T-helper 2 cell treated with Interferon-gamma antibody and Interleukin-4, amounts not matched to agents 5 μg/mL and 100 μg/mL, for 36 hours (primary cell): ENCODE results near the gene DDX31.

Experiments
- DNase-seq: peaks from one replicate; pipeline ENCODE4 v3.0.0; 2021; ENCODE audit warnings: low spot score
- H3K27ac Mint-ChIP-seq: one replicate; pipeline ENCODE4 v1.8.0; 2021; ENCODE audit warnings: mild to moderate bottlenecking, mixed read lengths
- H3K27me3 Mint-ChIP-seq: one replicate; pipeline ENCODE4 v1.8.0; 2021; ENCODE audit warnings: low read depth, mixed read lengths
- H3K36me3 Mint-ChIP-seq: one replicate; pipeline ENCODE4 v1.8.0; 2021; ENCODE audit warnings: low read depth, mixed read lengths
- H3K4me1 Mint-ChIP-seq: one replicate; pipeline ENCODE4 v1.8.0; 2021; ENCODE audit warnings: low read depth, mixed read lengths
- H3K4me3 Mint-ChIP-seq: one replicate; pipeline ENCODE4 v1.8.0; 2022; ENCODE audit warnings: mild to moderate bottlenecking, moderate library complexity, mixed read lengths
- H3K9me3 Mint-ChIP-seq: one replicate; pipeline ENCODE4 v1.8.0; 2021; ENCODE audit warnings: mixed read lengths

Gene DDX31

GRCh38 chr9:132591751-132592314 is 78.0 kb downstream of the DDX31 start:
- Mint-ChIP-seq H3K4me1 (no peaks in the 10 kb centered on the region), H3K36me3 (peaks cover 2% of the 10 kb centered on the region), H3K4me3 (no peak overlapping the region), H3K27me3 (peaks cover 48% of the 10 kb centered on the region), H3K27ac (no peak overlapping the region), H3K9me3 (no peaks in the 10 kb centered on the region)
- no peak for DNase-seq

GRCh38 chr9:132591244-132591643 is 78.5 kb downstream of the DDX31 start:
- no peak overlapping the region for H3K4me3 Mint-ChIP-seq
- peaks cover 2% of the 10 kb centered on the region for H3K36me3 Mint-ChIP-seq
- no peak for DNase-seq
- H3K27me3 Mint-ChIP-seq = peaks cover 54% of the 10 kb centered on the region
- no peaks in the 10 kb centered on the region for H3K9me3 Mint-ChIP-seq
- no peaks in the 10 kb centered on the region for H3K4me1 Mint-ChIP-seq
- H3K27ac Mint-ChIP-seq = no peak overlapping the region

DNA sequence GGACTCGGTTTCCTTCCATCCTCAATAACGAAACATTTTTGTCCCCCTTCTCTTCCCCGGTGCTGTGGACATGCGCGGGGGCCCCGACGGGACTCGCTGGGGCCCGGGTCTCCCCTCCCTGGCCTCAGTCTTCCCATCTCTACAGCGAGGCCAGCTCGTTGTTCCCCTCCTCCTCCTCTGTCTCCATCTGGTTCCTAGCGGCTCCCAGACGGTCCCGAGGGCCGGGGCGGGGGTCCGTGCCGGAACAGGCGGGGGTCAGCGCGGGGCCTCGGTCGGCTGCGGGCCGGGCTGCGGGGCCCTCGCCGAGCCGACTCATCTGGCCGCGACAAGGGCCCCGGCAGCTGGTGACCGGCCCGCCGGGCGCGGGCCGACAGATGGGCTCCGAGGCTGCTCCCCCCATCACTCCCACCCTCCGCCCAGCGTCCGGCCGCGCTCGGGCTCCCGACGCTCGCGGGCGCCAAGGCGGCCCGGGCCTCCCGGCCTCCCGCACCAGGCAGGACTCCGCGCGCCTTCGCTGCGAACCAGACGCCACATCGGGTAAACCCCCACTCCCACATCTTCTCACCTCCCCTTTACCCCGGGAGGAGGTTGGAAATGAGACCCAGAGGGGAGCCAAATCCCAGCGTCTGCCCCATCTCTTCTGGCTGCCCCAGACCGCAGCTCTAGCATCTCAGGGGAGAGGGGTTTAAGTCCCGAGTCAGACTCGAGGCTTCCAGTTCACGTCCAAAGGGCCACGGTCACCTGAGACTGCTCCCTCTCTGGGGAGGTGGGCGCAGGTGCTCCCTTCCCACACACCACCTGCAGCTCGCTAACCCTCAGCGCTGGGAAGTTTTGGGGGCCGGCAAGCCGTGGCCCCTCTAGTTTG is 79.2 kb downstream of the DDX31 start:
- DNase-seq = no peak
- H3K27ac Mint-ChIP-seq = no peak overlapping the region
- H3K4me3 Mint-ChIP-seq = no peak overlapping the region
- no peaks in the 10 kb centered on the region for H3K4me1 Mint-ChIP-seq
- no peaks in the 10 kb centered on the region for H3K9me3 Mint-ChIP-seq
- peaks cover 2% of the 10 kb centered on the region for H3K36me3 Mint-ChIP-seq
- H3K27me3 Mint-ChIP-seq = peaks cover 60% of the 10 kb centered on the region

DNA sequence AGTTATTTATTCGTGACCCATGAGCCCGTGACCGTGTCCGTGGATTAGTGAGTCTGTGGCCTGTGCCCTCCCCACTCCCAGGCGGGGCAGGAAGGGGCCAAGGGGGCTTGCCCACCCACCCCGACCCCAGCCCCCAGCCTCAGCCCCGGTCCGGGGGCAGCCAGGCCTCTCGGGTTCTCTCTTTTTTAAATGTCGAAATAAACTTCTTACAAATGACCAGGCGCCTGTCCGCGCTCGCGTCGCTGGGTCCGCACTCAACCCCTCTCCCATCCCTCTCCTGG is 79.8 kb downstream of the DDX31 start:
- Mint-ChIP-seq H3K27me3 (peaks cover 66% of the 10 kb centered on the region), H3K36me3 (peaks cover 2% of the 10 kb centered on the region), H3K4me3 (no peak overlapping the region), H3K27ac (no peak overlapping the region), H3K9me3 (no peaks in the 10 kb centered on the region), H3K4me1 (no peaks in the 10 kb centered on the region)
- DNase-seq = no peak

- Mint-ChIP-seq H3K4me1 (no peaks in the 10 kb centered on the region), H3K27ac (no peak overlapping the region), H3K9me3 (no peaks in the 10 kb centered on the region), H3K27me3 (peaks cover 72% of the 10 kb centered on the region), H3K36me3 (no peaks in the 10 kb centered on the region), H3K4me3 (no peak overlapping the region)
- no peak for DNase-seq
Observed at GRCh38 chr9:132589148-132590036, 80.4 kb downstream of the DDX31 start.

- no peak overlapping the region for H3K4me3 Mint-ChIP-seq
Observed at GRCh38 chr9:132588501-132589147, 81.2 kb downstream of the DDX31 start.

DNA sequence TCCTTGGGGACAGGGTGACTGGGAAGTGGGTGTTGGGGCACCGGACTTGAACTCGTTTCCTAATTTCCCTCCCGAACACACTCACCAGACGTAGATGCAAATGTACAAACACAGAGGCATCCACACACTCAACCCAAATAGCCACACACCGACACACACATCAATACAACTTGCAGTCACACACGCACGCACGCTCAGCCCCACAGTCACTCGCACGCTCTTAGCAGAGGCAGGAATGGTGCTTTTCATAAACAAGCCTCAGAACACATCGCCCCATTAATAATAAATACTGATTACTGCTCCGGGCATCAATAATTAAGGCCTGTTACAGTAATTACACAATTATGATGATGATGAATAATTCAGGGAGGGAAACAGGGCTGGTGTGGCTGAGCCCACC is 81.7 kb downstream of the DDX31 start:
- Mint-ChIP-seq H3K4me1 (no peaks in the 10 kb centered on the region), H3K27me3 (peaks cover 84% of the 10 kb centered on the region), H3K9me3 (no peaks in the 10 kb centered on the region), H3K4me3 (no peak overlapping the region), H3K27ac (no peak overlapping the region), H3K36me3 (no peaks in the 10 kb centered on the region)
- no peak for DNase-seq

More at GRCh38 chr9:132588501-132589147, 81.2 kb downstream of the DDX31 start:
- no peak for DNase-seq
- Mint-ChIP-seq H3K27ac (no peak overlapping the region), H3K9me3 (no peaks in the 10 kb centered on the region), H3K27me3 (peaks cover 79% of the 10 kb centered on the region), H3K36me3 (no peaks in the 10 kb centered on the region), H3K4me1 (no peaks in the 10 kb centered on the region)

DNA sequence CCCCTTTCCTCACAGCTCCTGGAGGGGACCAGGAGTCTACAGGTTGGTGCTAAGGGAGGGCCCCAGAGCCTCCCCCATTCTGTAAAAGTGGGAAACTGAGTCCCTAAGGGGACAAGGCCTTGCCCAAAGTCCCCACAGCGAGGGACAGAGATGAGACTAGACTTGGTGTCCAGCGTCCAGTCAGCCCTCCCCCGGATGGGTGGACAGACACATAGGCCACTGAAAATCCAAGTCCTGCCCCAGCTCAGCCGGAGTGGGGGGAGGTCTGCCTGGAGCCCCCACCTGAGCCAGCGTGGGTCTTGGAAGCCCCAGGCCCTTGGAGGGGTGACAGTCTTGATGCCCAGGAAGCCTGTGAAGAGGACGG is 82.2 kb downstream of the DDX31 start:
- H3K27ac Mint-ChIP-seq = no peak overlapping the region
- peaks cover 85% of the 10 kb centered on the region for H3K27me3 Mint-ChIP-seq
- H3K9me3 Mint-ChIP-seq = no peaks in the 10 kb centered on the region
- no peaks in the 10 kb centered on the region for H3K4me1 Mint-ChIP-seq
- DNase-seq = no peak
- H3K4me3 Mint-ChIP-seq = no peak overlapping the region
- no peaks in the 10 kb centered on the region for H3K36me3 Mint-ChIP-seq

- Mint-ChIP-seq H3K27ac (no peak overlapping the region), H3K4me3 (no peak overlapping the region), H3K36me3 (no peaks in the 10 kb centered on the region), H3K4me1 (no peaks in the 10 kb centered on the region), H3K9me3 (no peaks in the 10 kb centered on the region), H3K27me3 (peaks cover 80% of the 10 kb centered on the region)
- DNase-seq = no peak
Observed at GRCh38 chr9:132586830-132587591, 82.8 kb downstream of the DDX31 start.

DNA sequence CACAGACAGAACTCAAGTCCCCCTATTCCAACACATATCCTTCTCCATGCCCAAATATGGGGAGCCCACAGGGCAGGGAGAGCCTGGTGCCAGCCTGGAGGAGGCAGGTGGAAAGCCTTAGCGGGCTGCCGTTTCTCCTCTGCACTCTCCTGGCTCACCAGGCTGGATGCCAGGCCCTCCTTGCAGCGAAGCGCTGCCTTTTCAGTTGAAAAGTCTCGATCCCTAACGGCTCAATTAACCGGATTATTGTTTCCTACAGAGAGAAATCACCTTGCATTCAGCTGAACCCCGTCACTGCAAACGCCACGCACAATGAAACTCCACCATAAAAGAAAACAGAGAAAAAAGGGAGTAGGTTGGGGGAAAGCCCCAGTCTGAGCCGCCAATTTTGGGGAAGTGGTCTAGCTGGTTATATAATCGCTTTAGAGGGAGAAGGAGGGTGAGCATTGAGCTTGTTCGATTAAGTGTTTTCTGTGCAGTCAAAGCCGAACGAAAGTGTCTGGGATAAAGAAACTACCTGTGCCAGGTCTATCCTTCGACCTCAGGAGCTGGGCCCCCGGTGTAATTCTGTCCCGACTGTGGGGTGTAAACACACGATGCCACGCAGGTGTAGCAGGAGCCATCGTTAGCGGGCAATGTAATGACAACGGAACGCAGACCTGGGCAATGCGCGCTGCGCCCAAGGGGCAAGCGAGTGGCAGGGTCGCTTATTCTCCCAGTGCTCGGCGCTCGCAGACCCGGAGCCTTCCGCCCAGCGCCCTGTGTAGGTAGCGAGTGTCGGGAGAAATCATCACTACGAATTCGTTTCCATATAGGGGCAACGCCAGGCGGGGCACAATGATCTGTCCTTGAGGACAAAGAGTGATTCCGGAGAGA is 83.6 kb downstream of the DDX31 start:
- no peak for DNase-seq
- no peak overlapping the region for H3K4me3 Mint-ChIP-seq
- H3K9me3 Mint-ChIP-seq = no peaks in the 10 kb centered on the region
- H3K27ac Mint-ChIP-seq = no peak overlapping the region
- peaks cover 3% of the 10 kb centered on the region for H3K4me1 Mint-ChIP-seq
- H3K36me3 Mint-ChIP-seq = no peaks in the 10 kb centered on the region
- H3K27me3 Mint-ChIP-seq = peaks cover 80% of the 10 kb centered on the region

GRCh38 chr9:132584601-132585560 is 84.9 kb downstream of the DDX31 start:
- Mint-ChIP-seq H3K27me3 (peaks cover 82% of the 10 kb centered on the region), H3K4me3 (no peak overlapping the region), H3K27ac (no peak overlapping the region), H3K4me1 (peaks cover 3% of the 10 kb centered on the region), H3K9me3 (no peaks in the 10 kb centered on the region), H3K36me3 (no peaks in the 10 kb centered on the region)
- no peak for DNase-seq
